HEK293T (cell line): ENCODE results near the gene CAPN7.

Source experiments
- ELF4 ChIP-seq: fragments of 450-650 bp; IDR thresholded peaks from 2 replicates; pipeline ENCODE4 v1.6.1; 2017; ENCODE audit warnings: antibody characterized with exemption
- FOXK2 ChIP-seq: fragments of 450-650 bp; IDR thresholded peaks from 2 replicates; pipeline ENCODE4 v1.6.1; 2016; ENCODE audit warnings: mild to moderate bottlenecking
- HDGF ChIP-seq: fragments of 450-650 bp; IDR thresholded peaks from 2 replicates; pipeline ENCODE4 v1.6.1; 2017; ENCODE audit warnings: antibody characterized with exemption, borderline replicate concordance
- SUZ12 ChIP-seq: fragments of 450-650 bp; IDR thresholded peaks from 2 replicates; pipeline ENCODE4 v1.6.1; 2016; ENCODE audit warnings: mild to moderate bottlenecking

GRCh38 chr3:15171096-15171495 lies 35.0 kb upstream of the CAPN7 start:
- TF ChIP-seq ELF4 = no peak
- no peak for TF ChIP-seq HDGF
- no peak for TF ChIP-seq FOXK2
- no peak for TF ChIP-seq SUZ12
